GM20431 (cell line): Measurements from ENCODE around the gene ATP6V0E1.

Source experiments
- in situ Hi-C: fragments of 300-500 bp; cut with MseI, MboI; formaldehyde crosslinking; loops from one replicate; pipeline ENCODE4 v1.15.0; 2020; ENCODE audit warnings: low sequenced_read_pairs; ENCODE audit not compliant: unreplicated experiment

The ATP6V0E1 gene

GRCh38 chr5:172953776-172954675, 29.5 kb upstream of the ATP6V0E1 start:
- in situ Hi-C loops, result loop anchor here (25.0 kb wide), 1 partner anchor 258 kb away; no protein-coding TSS in a partner anchor

GRCh38 chr5:172954751-172955159, 28.8 kb upstream of the ATP6V0E1 start:
- in situ Hi-C loops, result loop anchor here (25.0 kb wide), 1 partner anchor 258 kb away; no protein-coding TSS in a partner anchor

DNA sequence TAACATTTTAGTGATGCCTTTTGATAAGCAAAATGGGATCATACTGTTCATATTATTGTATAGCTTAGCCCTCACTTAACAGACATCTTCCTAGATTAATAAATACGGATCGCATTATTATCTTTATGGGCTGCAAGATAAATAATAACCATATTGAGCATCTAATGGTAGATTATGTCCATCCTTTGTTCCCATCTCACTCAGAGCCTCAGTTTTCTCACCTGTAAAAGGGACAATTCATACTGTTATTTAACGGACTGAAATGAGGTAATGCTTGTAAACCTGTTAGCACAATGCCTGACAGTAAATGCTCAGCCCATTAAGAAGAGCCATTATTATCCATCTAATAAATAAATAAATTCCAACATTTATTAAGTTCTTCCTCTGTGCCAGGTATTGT, 27.3 kb upstream of the ATP6V0E1 start:
- in situ Hi-C loops, result loop anchor here (25.0 kb wide), 1 partner anchor 256 kb away; no protein-coding TSS in a partner anchor

DNA sequence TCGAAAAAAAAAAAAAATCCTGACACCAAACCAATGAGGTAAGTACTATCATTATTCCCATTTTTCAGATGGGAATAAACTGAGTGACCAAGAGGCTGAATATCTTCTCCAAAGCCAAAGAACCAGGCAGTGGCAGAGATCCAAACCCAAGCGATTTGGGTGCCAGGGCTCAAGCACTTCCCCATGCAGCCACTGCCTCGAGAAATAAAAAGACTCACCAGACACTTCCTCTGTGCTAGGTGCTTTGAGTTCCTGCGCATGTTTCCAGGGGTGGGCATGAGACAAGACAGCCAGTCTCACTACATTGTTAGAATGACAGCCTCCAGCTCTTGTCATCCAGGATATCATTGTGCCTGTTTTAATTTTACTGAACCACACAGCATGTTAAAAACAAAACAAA, 26.6 kb upstream of the ATP6V0E1 start:
- in situ Hi-C loops, result loop anchor here (25.0 kb wide), 1 partner anchor 255 kb away; no protein-coding TSS in a partner anchor

GRCh38 chr5:172957458-172957857, 26.1 kb upstream of the ATP6V0E1 start:
- in situ Hi-C loops, result loop anchor here (25.0 kb wide), 1 partner anchor 255 kb away; no protein-coding TSS in a partner anchor

GRCh38 chr5:172958331-172959046, 25.1 kb upstream of the ATP6V0E1 start:
- in situ Hi-C loops, result loop anchor here (25.0 kb wide), 1 partner anchor 254 kb away; no protein-coding TSS in a partner anchor

DNA sequence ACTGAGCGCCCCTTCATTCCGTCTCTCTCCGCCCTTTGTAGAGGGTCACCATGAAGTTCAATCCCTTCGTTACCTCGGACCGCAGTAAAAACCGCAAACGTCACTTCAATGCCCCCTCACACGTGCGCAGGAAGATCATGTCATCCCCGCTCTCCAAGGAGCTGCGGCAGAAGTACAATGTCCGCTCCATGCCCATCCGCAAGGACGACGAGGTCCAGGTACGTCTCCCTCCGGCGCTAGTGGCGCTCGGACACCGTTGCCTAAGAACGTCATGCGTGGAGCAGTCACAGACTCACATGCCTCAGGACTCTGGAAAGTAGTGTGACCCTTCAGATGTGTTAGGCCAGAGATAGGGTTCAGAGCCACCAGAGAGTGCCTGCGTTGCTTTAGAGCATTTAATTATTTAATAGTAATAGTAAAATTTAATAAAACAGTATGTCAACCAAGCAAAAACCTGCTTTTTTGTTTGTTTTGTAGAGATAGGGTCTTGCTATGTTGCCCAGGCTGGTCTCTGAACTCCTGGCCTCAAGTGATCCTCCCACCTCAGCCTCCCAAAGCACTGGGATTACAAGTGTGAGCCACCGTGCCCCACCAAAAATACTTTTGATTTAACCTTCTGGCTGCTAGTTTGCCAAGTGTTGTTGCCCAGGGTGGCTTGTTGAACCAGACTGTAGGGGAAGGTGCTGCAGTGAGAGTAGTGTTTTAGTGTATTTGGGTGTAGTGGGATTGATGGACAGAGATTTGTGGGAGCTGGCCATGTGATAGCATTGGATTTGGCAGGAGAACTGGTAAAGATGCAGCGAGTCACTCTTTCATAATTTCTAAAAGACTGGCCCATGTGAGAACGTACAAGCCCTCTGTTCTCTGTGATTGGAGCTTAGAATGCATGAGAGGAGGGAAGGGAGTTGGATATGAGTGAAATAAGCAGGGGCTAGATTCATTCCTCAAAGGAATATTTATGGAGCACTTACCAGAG, 23.5 kb upstream of the ATP6V0E1 start:
- in situ Hi-C loops, result loop anchor here (25.0 kb wide), 1 partner anchor 252 kb away; no protein-coding TSS in a partner anchor

DNA sequence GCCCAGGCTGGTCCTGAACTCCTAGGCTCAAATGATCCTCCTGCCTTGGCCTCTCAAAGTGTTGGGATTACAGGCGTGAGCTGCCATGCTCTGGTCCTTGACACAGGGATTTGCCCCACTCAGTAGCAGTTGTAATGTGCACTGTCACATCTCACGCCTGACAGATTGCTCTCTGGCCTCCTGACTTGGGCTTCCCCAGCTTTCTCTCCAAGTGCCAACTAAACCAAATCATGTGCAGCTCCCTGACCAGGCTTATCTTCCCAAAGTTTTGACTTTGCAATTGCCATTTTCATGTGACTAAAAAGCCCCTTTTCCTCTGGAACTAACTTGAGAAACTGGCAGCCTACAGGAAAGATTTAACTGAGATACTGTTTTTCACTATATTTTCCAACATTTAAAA, 13.7 kb upstream of the ATP6V0E1 start:
- in situ Hi-C loops, result loop anchor here (25.0 kb wide), 1 partner anchor 242 kb away; no protein-coding TSS in a partner anchor

- in situ Hi-C loops, result loop anchor here (25.0 kb wide), 1 partner anchor 241 kb away; no protein-coding TSS in a partner anchor
Observed at GRCh38 chr5:172971482-172971881, 12.1 kb upstream of the ATP6V0E1 start.

- in situ Hi-C loops, result loop anchor here (25.0 kb wide), 1 partner anchor 240 kb away; no protein-coding TSS in a partner anchor
Observed at GRCh38 chr5:172972552-172972951, 11.0 kb upstream of the ATP6V0E1 start.

DNA sequence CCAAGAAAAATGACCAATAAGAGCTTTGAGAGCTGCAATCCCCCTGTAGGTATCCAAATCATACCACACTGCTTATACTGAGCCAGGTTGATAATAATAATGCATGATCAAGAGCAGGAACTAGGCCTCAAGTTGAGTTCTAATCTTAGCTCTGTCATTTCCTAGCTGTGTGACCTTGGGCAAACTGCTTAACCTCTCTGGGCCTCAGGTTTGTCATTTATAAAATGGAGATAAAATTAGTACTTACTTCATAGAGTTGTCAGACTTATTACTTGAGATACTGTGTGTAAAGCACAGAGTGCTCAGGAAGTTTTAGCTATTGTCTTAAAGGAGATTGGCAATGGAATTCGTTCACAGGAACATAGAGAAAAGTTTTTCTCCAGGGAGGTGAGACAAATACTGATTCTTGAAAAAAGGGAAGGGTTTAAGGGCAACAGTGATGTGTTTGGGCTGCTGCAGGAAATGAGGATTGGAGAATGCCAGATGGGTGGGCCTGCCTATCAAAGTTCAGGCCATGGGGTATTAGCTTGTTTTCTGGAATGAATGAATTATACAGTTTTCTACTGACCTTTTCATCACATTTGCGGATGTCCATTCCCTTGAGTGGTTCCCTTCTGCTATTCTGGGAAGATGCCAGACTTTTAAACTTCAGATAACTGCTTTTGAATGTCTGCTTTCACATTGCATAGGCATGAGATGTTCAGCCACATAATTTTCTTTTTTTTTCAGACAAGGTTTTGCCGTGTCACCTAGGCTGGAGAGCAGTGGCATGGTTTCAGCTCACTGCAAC, 10.2 kb upstream of the ATP6V0E1 start:
- in situ Hi-C loops, result loop anchor here (25.0 kb wide), 1 partner anchor 239 kb away; no protein-coding TSS in a partner anchor

- in situ Hi-C loops, result loop anchor here (25.0 kb wide), 1 partner anchor 238 kb away; no protein-coding TSS in a partner anchor
Observed at GRCh38 chr5:172973931-172974330, 9.6 kb upstream of the ATP6V0E1 start.

- in situ Hi-C loops, result loop anchor here (25.0 kb wide), 1 partner anchor 162 kb away; the partner anchor contains the start of gene BNIP1
Observed at GRCh38 chr5:172975289-172975688, 8.3 kb upstream of the ATP6V0E1 start.

DNA sequence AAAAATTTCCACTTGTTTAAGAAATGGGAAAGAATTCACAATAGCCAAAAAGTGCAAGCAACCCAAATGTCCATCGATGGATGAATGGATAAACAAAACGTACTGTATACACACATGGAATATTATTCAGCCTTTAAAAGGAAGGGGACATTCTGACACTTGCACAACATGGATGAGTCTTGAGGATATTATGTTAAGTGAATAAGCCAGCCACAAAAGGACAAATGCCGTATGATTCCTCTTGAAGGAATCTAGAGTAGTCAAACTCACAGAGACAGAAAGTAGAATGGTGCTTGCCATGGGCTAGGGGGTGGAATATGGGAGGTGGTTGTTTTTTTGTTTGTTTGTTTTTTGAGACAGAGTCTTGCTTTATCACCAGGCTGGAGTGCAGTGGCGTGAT, 3.8 kb upstream of the ATP6V0E1 start:
- in situ Hi-C loops, result loop anchor here (25.0 kb wide), 1 partner anchor 158 kb away; the partner anchor contains the start of gene BNIP1

GRCh38 chr5:172981931-172982330, 1.6 kb upstream of the ATP6V0E1 start:
- in situ Hi-C loops, result loop anchor here (25.0 kb wide), 1 partner anchor 155 kb away; the partner anchor contains the start of gene BNIP1

DNA sequence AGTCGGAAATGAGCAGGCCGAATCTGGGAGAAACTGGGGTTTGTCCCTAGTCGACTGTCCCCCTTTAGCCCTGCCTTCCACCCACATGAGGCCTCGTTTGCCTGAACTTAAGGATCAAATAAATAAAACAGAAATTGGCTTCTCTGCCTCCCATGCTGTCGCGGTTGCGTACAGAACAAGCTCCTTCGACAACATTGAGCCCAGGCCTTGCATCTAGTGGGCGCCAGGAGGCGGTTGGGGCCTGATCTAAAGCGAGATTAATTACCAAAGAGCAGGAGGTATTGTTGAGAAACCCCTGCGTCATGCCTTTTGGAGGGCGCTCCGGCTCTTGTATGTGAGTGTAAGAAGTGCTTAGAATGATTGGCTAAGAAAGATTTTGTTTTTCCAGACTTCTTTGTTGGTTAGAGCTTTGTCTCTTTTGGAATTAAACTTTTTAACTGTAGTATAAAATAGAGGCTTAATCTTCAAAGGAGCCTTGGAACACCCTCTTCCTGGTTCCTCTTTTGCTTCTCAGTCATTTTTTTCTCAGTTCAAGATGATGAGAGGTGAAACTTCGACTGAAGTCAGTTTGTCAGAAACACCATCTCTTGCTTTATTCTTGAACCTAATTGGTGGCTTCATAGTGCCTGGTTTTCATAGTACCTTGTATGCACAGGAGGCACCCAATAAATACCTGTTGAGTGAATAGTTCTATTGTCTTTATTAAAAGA, 828 bp downstream of the ATP6V0E1 start:
- in situ Hi-C loops, result loop anchor here (25.0 kb wide), 1 partner anchor 153 kb away; the partner anchor contains the start of gene BNIP1

GRCh38 chr5:172985596-172985995, 2.0 kb downstream of the ATP6V0E1 start:
- in situ Hi-C loops, result loop anchor here (25.0 kb wide), 1 partner anchor 152 kb away; the partner anchor contains the start of gene BNIP1
